Liver (tissue), 9 donors: ENCODE measurements around the gene FAT1. TPM values are rescaled to one million over a fixed set of nuclear protein-coding genes. Genes with fewer than 3 reads are reported as not detected.

Experiments
- DNase-seq: peaks from one replicate; pipeline ENCODE4 v3.0.0-alpha.2; 2017; ENCODE audit warnings: low spot score
- H3K27ac ChIP-seq, 2 donors: one replicate each; pipeline ENCODE4 v1.7.0; 2013; ENCODE audit warnings: inconsistent platforms in 2 of 2, low read length in 2 of 2, control low read depth in 1 of 2, low read depth in 1 of 2, mild to moderate bottlenecking in 1 of 2
- H3K27me3 ChIP-seq, 4 donors: one replicate each; pipeline versions ENCODE4 v1.6.1 to v1.7.0; 2013; ENCODE audit warnings: low read length in 3 of 4, inconsistent platforms in 1 of 4, mild to moderate bottlenecking in 1 of 4, moderate library complexity in 1 of 4; ENCODE audit not compliant: control insufficient read depth in 4 of 4, insufficient read depth in 4 of 4
- H3K36me3 ChIP-seq, 4 donors: one replicate each; pipeline versions ENCODE4 v1.6.1 to v1.7.0; 2013; ENCODE audit warnings: low read length in 3 of 4, mild to moderate bottlenecking in 3 of 4, low read depth in 1 of 4, moderate library complexity in 1 of 4; ENCODE audit not compliant: control insufficient read depth in 4 of 4, insufficient read depth in 3 of 4
- H3K4me1 ChIP-seq, 4 donors: one replicate each; pipeline versions ENCODE4 v1.6.1 to v1.7.0; 2013; ENCODE audit warnings: low read length in 3 of 4, mild to moderate bottlenecking in 3 of 4, moderate library complexity in 1 of 4; ENCODE audit not compliant: control insufficient read depth in 4 of 4, insufficient read depth in 4 of 4
- H3K4me3 ChIP-seq, 3 donors: one replicate each; pipeline versions ENCODE4 v1.6.1 to v1.7.0; 2013; ENCODE audit warnings: low read length in 3 of 3, control low read depth in 1 of 3, low read depth in 1 of 3, mild to moderate bottlenecking in 1 of 3
- H3K9ac ChIP-seq, 2 donors: one replicate each; pipeline ENCODE4 v1.7.0; 2013; ENCODE audit warnings: low read length in 2 of 2, mild to moderate bottlenecking in 2 of 2, moderate library complexity in 2 of 2, control low read depth in 1 of 2, low read depth in 1 of 2
- H3K9me3 ChIP-seq, 4 donors: one replicate each; pipeline versions ENCODE4 v1.6.1 to v1.7.0; 2013; ENCODE audit warnings: low read length in 3 of 4; ENCODE audit not compliant: control insufficient read depth in 4 of 4
- ATF3 ChIP-seq: IDR thresholded peaks from 2 replicates; pipeline ENCODE4 v1.6.1; 2016; ENCODE audit warnings: antibody characterized with exemption
- CTCF ChIP-seq: fragments of 150-350 bp; IDR thresholded peaks from 2 replicates; pipeline ENCODE4 v1.5.1; 2017; ENCODE audit warnings: improper control_type of control experiment, low read depth, low read length; ENCODE audit not compliant: missing input control
- EGR1 ChIP-seq, 2 donors: IDR thresholded peaks; 2 replicates each; pipeline ENCODE4 v1.6.1; 2016 to 2018; ENCODE audit warnings: antibody characterized with exemption in 2 of 2, low read depth in 2 of 2
- FOXA1 ChIP-seq: IDR thresholded peaks from 2 replicates; pipeline ENCODE4 v1.6.1; 2016; ENCODE audit warnings: antibody characterized with exemption
- HNF4A ChIP-seq, 2 donors: conservative IDR thresholded peaks; 2 replicates each; pipeline ENCODE4 v1.6.1; 2016; ENCODE audit warnings: antibody characterized with exemption in 2 of 2, mild to moderate bottlenecking in 2 of 2
- HNF4G ChIP-seq: IDR thresholded peaks from 2 replicates; pipeline ENCODE4 v1.6.1; 2016; ENCODE audit warnings: antibody characterized with exemption
- JUND ChIP-seq, 2 donors: IDR thresholded peaks; 2 replicates each; pipeline ENCODE4 v1.6.1; 2016; ENCODE audit warnings: antibody characterized with exemption in 2 of 2
- RAD21 ChIP-seq, 2 donors: IDR thresholded peaks; 2 replicates each; pipeline ENCODE4 v1.6.1; 2016; ENCODE audit warnings: antibody characterized with exemption in 2 of 2, mild to moderate bottlenecking in 2 of 2
- RXRA ChIP-seq, 2 donors: IDR thresholded peaks; 2 replicates each; pipeline ENCODE4 v1.6.1; 2017 to 2018; ENCODE audit warnings: antibody characterized with exemption in 2 of 2, mild to moderate bottlenecking in 1 of 2
- SP1 ChIP-seq: IDR thresholded peaks from 2 replicates; pipeline ENCODE4 v1.6.1; 2018; ENCODE audit warnings: antibody characterized with exemption, mild to moderate bottlenecking
- TAF1 ChIP-seq: conservative IDR thresholded peaks from 2 replicates; pipeline ENCODE4 v1.6.1; 2016; ENCODE audit warnings: antibody characterized with exemption, mild to moderate bottlenecking
- WGBS: extraction: QIAGEN DNeasy Blood & Tissue Kit; methylation state at CpG from one replicate; pipeline ENCODE4 v1.1.7; 2013; 5-methylcytosine and 5-hydroxymethylcytosine counted together
- polyA plus RNA-seq, 2 donors: library from polyadenylated mRNA; stranded (reverse) in 1 of 2; unstranded in 1 of 2; fragments of 200-250 nt in 1 of 2; fragments of >200 nt in 1 of 2; fragmentation: Nextera tagmentation in 1 of 2; extraction: Ambion mirVana in 1 of 2; gene quantifications; one replicate each; pipeline versions ENCODE4 v1.2.1 to v1.2.3, GENCODE V29; 2013 to 2015
- total RNA-seq, 2 donors: library from RNA; depleted of rRNA; stranded (reverse); fragments of >200 nt; gene quantifications; one replicate each; pipeline ENCODE4 v1.2.3, GENCODE V29; 2014
- TF ChIP-seq, protein P1 (sequence below): IDR thresholded peaks from 2 replicates; pipeline ENCODE4 v1.6.1; 2016; ENCODE audit warnings: antibody characterized with exemption
- TF ChIP-seq, protein P2 (sequence below): IDR thresholded peaks from 2 replicates; pipeline ENCODE4 v1.6.1; 2016; ENCODE audit warnings: antibody characterized with exemption, mild to moderate bottlenecking
- donor health status: healthy.
- donor health status: healthy.
- donor health status: healthy.
- donor health status: healthy.
- donor health status: healthy.

FAT1 gene
- total and polyA plus RNA-seq, 4 donors: 10.0 to 48.0 (median 30.0) TPM

DNA sequence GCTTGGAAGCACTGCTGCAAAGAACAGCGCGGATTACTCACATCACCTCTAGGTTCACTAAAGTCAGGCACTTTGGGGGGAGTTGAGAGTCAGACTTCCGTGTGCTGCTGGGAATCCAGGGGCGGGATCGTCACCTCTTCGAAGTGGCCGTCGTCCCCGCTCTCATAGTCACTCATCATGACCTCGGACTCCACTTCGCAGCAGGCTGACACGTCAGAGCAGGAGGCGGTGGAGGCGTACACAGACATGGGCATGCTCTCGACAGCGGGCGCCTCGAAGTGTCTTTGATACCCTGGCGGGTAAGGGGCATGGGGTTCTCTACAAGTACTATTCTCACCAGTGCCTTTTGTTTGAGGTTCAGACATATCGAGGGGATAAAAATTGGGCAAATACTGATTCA lies 135.2 kb downstream of the FAT1 start (continued):
- TF ChIP-seq, protein P1, sequence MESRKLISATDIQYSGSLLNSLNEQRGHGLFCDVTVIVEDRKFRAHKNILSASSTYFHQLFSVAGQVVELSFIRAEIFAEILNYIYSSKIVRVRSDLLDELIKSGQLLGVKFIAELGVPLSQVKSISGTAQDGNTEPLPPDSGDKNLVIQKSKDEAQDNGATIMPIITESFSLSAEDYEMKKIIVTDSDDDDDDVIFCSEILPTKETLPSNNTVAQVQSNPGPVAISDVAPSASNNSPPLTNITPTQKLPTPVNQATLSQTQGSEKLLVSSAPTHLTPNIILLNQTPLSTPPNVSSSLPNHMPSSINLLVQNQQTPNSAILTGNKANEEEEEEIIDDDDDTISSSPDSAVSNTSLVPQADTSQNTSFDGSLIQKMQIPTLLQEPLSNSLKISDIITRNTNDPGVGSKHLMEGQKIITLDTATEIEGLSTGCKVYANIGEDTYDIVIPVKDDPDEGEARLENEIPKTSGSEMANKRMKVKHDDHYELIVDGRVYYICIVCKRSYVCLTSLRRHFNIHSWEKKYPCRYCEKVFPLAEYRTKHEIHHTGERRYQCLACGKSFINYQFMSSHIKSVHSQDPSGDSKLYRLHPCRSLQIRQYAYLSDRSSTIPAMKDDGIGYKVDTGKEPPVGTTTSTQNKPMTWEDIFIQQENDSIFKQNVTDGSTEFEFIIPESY: no peak
- TF ChIP-seq FOXA1: no peak
- no peak for TF ChIP-seq ATF3
- no peak for TF ChIP-seq JUND (IDR thresholded peaks at IDR 0.05)
- no peak for TF ChIP-seq HNF4G
- TF ChIP-seq RAD21 (IDR thresholded peaks at IDR 0.05): no peak
- no peak for TF ChIP-seq TAF1

GRCh38 chr4:186587416-186588018 lies 136.1 kb downstream of the FAT1 start:
- H3K27me3 ChIP-seq: no peaks in the 10 kb centered on the region
- peak; percentile 71 for DNase-seq
- WGBS: 24% methylated on average over 4 of the region's 4 CpGs
- peak; percentile 88 for TF ChIP-seq CTCF
- no peak for TF ChIP-seq ATF3
- TF ChIP-seq HNF4A (conservative IDR thresholded peaks at IDR 0.05): no peak
- TF ChIP-seq, protein P2, sequence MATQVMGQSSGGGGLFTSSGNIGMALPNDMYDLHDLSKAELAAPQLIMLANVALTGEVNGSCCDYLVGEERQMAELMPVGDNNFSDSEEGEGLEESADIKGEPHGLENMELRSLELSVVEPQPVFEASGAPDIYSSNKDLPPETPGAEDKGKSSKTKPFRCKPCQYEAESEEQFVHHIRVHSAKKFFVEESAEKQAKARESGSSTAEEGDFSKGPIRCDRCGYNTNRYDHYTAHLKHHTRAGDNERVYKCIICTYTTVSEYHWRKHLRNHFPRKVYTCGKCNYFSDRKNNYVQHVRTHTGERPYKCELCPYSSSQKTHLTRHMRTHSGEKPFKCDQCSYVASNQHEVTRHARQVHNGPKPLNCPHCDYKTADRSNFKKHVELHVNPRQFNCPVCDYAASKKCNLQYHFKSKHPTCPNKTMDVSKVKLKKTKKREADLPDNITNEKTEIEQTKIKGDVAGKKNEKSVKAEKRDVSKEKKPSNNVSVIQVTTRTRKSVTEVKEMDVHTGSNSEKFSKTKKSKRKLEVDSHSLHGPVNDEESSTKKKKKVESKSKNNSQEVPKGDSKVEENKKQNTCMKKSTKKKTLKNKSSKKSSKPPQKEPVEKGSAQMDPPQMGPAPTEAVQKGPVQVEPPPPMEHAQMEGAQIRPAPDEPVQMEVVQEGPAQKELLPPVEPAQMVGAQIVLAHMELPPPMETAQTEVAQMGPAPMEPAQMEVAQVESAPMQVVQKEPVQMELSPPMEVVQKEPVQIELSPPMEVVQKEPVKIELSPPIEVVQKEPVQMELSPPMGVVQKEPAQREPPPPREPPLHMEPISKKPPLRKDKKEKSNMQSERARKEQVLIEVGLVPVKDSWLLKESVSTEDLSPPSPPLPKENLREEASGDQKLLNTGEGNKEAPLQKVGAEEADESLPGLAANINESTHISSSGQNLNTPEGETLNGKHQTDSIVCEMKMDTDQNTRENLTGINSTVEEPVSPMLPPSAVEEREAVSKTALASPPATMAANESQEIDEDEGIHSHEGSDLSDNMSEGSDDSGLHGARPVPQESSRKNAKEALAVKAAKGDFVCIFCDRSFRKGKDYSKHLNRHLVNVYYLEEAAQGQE: no peak
- no peak for TF ChIP-seq RXRA (IDR thresholded peaks at IDR 0.05)
- TF ChIP-seq, protein P1: no peak
- TF ChIP-seq SP1: no peak
- no peak for TF ChIP-seq FOXA1
- no peak for TF ChIP-seq HNF4G
- TF ChIP-seq EGR1 (IDR thresholded peaks at IDR 0.05; ENCODE audit: low read depth in 2 of 2): no peak
- TF ChIP-seq JUND (IDR thresholded peaks at IDR 0.05): no peak
- TF ChIP-seq RAD21 (IDR thresholded peaks at IDR 0.05): peak; percentile 81 to 84
- H3K9me3 ChIP-seq: no peaks in the 10 kb centered on the region
- H3K27ac ChIP-seq: no peak overlapping the region
- H3K4me3 ChIP-seq: no peak overlapping the region
- no peak overlapping the region for H3K9ac ChIP-seq
- H3K4me1 ChIP-seq: no peaks in the 10 kb centered on the region
- peaks cover 0 to 7% (median under 1%) of the 10 kb centered on the region in 4 donors for H3K36me3 ChIP-seq
